Stimulated activated CD8-positive, alpha-beta memory T cell treated with anti-CD3 and anti-CD28 coated beads, Interleukin-4, amount 100 ng/mL, for 48 hours (primary cell): ENCODE measurements around the gene PRKCA.

Experiments
- DNase-seq: peaks from one replicate; pipeline ENCODE4 v3.0.0-alpha.2; 2020

Gene PRKCA

DNA sequence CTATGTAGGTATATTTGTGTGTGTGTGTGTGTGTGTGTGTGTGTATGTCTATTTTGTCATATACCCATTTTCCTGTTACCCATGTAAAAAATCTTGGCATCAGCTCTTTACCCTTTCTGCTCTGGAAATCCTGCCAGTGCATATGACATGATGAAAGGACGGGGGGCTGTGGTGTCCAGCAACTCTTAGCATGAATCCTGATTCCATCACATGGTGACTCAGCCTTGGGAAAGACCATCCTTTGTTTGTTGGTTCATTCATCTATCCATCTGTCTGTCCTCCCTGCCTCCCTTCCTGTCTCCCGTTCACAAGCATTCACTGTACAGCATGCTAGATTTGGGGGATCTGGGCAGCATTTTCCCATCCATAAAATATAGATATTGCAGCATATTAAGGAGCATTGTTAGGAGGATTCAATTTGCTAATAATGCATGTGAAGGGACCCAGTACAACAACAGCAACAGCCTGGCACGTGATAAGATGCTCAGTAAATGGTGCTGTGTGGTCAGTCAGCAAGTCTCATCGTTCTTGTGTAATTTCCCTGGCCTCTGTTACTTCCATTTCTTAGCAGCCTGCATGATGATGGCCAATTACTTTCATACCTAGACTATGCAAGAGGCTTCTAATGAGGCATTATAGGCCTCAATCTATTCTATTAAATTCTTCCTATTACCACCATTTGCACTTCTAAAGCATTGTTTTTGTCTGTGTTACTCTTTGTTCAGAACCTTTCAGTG is 191.0 kb downstream of the PRKCA start:
- no peak for DNase-seq

- no peak for DNase-seq
Measured at GRCh38 chr17:66494023-66494803, 191.8 kb downstream of the PRKCA start.

DNA sequence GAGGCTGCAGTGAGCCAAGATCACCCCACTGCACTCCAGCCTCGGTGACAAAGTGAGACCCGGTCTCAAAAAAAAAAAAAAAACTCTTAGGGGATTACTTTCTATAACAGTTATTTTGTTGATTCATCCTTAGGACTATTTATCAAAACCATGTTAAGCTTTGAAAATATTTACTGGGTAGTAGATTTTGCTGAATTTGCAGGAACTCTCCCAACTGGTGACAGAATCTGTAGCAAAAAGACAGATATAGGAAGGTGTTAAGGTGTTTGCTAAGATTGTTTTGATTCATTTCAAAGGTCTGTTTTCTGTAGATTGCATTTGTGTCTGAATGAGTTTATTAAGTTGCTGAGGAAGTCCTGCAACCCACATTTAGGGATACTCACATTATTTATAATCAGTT is 192.6 kb downstream of the PRKCA start:
- DNase-seq: no peak

DNA sequence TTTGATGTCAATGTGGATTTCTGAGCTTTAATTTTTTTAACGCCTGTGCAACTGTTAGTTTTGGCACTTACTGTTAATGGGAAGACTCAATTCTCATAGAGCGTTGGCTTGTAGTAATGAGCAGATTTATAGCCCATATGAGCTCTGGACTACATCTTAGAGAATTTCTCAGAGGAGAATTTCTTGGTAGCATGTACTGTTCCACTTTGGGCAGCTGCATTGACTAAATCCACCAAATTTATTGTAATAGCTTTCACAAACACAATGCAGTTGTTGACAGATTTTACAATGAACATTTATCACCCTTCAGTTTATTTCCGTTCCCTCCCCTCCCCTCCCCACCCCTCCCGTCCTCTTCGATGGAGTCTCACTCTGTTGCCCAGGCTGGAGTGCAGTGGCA is 193.9 kb downstream of the PRKCA start:
- DNase-seq: no peak

DNA sequence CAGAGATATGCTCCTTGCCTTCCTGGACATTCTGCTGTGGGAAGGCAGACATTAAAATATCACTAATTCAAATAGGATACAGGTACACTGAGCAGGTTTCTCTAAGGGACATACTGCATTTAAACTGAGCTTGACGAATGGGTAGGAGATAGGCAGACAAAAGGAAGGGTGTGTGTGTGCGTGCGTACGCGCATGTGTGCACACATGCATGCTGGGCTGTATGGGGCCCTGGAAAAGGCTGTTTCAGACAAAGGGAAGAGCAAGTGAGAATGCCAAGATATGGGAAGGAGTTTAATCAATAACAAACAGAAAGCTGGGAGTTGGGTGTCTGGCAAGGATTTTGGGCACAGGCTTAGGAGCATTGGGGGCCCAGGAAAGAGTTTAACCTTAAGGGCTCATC is 196.2 kb downstream of the PRKCA start:
- DNase-seq: no peak

DNA sequence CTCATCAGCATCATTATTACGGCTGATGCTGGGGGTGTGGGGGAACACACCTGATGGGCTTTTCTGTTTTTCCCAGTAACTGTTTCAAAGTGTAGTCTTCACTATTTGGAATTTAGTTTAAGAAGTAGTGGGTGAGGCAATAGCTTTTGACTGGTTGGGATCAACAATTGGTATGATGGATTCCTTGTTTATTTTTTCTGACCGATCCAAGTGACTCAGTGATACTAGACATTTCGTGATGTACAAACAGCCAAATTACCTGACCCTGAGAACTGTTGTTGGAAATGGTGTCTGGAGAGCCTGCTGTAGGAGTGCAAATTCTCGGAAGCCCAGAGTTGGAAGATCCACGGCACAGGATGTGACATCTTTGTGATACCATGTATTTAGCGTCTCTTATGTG is 204.2 kb downstream of the PRKCA start:
- DNase-seq: no peak

DNA sequence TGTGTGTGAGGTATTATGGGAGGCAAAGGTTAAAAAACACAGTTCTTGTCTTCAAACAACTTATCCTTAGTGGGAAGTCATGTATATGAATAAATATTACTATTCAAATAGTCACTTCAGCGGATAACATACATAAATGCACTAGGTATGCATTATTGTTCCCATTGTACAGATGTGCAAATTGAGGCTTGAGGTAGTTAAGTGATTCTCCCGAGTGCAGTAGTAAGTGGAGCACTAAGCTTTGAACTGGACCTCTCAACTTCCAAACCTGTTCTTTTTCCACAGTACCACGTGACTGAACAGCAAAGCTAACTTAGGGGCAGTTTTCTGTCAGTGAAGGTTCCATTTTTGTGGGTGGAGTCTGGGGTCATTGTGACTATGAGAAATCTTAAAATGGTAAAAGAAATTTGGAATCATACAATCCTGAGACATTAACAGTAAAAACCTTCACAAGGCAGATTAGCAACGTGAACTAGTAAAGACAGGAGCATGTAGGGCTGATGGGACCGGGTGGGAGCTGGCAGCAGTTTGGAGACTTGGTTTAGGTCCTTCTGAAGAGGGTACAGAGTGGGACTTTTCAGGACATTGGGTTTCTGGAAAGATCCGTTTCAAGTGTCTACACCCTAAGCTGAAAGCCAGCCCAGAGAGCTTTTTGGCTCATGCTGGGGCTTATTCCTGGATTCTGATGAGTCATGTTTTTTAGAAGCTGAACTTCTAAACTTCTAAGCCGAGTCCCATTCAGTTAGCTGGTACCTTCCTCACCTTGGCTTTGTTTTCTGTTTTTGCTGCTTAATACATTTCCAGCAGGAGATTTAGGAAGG is 204.9 kb downstream of the PRKCA start:
- DNase-seq: no peak

GRCh38 chr17:66507982-66508760 is 205.8 kb downstream of the PRKCA start:
- DNase-seq: no peak

DNA sequence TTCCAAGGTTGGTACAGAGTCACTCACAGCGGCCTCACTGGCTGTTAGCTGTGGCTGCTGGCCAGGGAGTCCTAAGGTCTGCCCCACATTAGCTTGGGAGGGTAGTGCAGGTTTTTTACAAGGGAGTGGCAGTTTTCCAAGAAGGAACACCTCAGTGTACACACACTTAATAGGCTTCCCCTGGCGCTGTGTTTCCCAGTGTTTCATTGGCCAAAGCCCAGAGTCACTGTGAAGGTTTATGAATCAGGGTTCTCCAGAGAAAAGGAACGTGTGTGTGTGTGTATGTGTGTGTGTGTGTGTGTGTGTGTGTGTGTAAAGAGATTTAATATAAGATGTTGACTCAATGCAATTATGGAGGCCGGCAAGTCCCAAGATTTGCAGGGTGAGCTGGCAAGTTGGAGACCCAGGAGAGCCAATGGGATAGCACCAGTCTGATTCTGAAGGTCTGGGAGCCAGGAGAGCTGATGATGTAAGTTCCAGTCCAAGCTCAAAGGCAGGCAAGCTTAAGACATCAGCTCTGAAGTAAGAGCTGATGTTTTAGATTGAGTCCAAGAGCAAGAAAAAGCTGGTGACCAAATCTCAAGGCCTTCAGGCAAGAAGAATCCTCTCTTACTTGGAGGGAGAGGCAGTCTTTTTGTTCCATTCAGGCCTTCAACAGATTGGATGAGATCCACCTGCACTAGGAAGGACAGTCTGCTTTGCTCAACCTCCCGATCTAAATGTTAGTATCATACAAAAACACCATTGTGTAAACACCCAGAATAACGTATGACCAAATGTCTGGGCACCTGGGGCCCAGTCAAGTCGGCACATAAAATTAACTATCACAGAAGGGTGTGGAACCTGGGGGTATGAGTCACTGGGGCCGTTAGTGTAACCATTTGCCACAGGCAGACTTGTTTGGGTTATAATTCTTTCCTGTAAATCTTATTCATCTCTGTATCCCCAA is 206.8 kb downstream of the PRKCA start:
- peak; percentile 67 for DNase-seq

DNA sequence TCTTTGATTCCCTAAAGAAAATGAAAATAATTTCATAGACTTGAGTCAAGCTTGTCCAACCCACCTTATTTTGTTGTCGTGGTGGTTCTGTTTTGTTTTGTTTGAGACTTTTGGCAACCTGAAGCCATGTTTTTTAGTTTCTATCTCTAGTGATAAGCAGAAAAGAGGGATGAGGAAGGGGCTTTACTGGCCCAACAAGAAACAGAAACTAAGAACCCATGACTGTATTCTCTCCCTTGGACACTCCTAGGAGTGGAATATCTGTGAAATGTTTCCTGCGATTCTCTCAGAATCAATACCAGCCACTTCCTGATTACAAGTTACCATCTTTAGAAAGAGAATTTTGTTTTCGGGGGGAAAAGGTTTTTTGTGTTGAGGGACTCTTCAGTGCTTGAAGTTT is 207.5 kb downstream of the PRKCA start:
- DNase-seq: no peak

- DNase-seq: no peak
Measured at GRCh38 chr17:66511135-66511534, 208.7 kb downstream of the PRKCA start.

- peak; percentile 36 for DNase-seq
Measured at GRCh38 chr17:66514227-66514806, 211.9 kb downstream of the PRKCA start.

- DNase-seq: no peak
Measured at GRCh38 chr17:66515974-66516373, 213.6 kb downstream of the PRKCA start.

DNA sequence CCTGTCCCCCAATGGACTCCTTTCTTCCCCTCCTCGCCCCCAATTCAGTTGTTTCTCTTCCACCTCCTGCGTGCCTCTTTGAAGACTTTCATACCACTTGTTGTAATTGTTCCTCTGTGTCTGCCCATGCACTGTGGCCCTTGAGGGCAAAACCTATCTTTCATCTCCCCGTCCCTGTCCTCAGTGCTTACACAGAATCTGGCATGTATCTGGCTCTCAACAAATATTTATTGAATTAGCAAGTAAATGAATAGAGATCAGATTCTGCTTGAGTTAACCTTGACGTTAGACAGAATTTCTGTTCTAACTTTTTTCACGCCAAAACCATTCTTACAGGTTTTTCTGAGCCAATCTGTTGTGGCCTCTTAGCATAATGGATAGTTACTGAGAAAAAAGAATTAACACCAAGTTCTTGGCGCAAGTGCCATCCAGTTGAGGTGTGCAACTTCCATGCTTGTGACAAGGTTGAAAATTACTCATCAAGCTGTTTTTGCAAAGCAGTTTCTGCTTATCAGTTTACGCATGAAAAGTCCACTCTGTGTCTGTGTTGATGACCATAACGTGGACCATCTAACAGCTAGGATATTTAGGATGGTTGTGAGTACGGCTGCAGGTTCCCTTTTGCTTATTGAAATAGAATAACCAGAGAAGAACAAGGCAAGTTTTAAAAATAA is 215.1 kb downstream of the PRKCA start:
- DNase-seq: no peak

DNA sequence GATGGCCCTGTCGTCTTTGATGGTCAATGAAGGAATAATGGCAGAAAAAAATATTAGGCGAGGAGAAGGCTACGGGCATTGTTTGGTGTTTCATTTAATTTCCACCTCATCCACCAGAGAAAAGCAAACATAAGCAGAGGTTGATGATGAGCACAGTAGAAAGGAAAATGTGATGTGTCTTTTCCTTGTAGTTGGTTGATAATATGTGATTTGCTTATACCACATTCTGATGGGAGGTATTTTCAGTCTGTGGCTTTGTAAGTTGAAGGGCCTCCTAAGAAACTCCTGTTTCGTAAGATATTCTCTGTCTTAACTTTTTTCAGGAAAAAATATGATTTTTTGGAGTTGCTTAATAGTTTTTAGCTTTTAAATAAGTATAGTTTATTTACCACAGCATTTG is 215.7 kb downstream of the PRKCA start:
- DNase-seq: no peak

- DNase-seq: no peak
Measured at GRCh38 chr17:66518677-66519076, 216.3 kb downstream of the PRKCA start.

GRCh38 chr17:66519154-66519553 is 216.7 kb downstream of the PRKCA start:
- no peak for DNase-seq

DNA sequence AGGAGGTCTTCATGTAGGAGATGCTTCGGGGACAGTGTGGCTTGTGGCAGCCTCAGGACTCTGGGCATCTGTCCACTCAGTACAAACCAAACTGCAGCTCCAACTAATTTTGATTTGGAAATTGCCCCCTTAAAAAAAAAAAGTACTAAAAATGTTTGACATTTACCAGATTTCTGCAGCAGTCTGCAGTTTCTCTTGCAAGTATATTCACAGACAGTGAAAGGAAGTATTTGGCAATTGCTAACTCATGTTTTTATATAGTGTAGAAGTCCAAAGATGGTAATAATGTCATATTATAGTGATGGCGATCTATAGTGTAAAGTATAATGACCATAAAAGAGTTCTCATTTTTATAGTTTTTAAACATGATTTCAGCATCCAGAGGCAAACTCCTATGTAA is 218.6 kb downstream of the PRKCA start:
- DNase-seq: no peak

DNA sequence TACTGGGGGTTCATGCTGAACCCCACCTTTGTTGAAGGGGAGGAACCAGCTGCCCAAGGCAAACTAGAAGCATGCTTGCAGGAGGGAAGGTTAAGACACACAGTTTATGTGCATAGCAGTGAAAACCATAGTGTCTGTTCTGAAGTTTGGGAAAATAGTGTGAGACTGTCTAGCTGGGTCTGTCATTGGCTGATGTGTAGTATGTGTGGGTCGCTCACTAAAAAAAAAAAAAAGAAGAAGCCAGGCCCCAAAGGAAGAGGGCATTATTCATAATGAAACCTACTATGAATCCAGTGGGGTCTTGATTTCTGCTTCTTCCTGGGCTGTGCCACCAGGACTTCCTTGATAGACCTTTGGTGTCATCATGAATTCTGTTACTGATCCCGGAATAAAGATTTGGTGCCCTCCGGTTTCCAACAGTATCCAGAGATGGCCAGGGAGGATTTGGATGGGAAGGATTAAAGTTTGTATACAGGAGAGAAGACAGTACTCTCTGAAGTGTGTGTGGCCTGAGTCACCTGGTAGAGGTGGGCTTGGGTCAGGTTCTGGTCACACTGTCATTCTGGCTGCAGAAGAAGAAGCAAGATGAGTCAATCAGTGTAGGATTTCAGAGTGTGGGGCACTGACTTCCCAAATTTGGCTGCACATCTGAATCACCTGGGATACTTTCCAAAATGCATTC is 220.3 kb downstream of the PRKCA start:
- DNase-seq: no peak
